T-helper 9 cell (primary cell): ENCODE measurements around the gene HCN2.
"Not testable (repeated sequence)": the region's sequence is repeated elsewhere in the genome, so short reads cannot be mapped to it uniquely, and the experiment has no call there.

Experiments
- DNase-seq: peaks from one replicate; pipeline ENCODE4 v3.0.0-alpha.2; 2020

Gene HCN2

DNA sequence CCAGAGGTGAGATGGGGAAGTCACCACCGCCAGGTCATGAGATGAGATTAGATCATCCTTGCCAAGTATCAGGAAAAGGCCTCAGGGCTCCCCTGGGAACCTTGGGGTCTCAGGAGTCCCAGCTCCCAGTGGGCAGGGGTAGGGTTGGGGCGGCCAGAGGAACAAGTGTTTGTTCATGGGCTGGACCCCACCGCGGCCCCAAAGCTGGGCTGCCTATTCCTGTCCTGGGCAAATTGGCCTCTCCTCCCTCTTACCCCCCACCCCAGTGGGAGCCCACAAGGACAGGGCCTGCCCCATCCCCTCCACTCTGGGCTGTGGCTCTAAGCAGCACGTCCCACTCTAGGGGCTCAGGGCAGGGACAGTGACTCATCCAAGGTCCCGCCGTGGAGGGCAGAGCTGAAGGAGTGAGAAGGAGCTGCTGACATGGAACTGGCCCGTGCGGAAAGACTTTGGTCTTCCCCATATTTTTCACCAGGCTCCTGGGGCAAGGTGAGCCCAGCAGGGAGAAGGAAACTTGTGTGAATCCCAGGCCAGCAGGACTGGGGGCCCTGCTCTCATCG is 4.0 kb upstream of the HCN2 start:
- DNase-seq: no peak

DNA sequence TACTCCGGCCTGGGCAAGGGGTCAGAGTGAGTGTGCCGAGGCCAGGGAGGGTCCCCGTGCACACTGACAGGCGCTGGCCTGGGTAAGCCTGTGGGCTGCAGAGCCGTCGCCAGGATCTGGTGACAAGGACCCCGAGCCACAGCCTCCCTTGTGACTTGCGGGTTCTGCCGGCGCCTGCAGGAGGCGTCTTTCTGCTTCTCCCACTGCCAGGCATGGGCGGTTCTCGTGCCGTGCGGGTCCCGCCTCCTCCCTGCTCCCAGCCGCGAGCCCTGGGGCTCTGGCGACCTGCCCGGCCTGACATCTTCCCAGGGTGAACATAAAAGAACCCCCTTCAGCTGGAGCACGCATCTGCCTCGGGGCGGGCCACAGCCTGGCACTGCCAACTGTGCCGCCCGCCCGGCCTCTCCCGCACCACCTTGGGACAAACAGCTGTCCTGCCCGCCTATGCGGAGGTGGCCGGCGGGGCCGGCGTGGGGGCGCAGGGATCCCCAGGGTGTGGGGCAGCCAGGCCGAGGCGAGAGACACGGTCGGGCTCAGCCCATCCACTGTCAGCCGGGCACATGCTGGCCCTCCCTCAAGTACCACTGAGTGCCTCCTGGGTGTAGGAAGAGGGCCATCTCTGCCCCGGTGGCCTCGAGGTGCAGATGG is 1.5 kb upstream of the HCN2 start:
- peak; percentile 51 for DNase-seq

DNA sequence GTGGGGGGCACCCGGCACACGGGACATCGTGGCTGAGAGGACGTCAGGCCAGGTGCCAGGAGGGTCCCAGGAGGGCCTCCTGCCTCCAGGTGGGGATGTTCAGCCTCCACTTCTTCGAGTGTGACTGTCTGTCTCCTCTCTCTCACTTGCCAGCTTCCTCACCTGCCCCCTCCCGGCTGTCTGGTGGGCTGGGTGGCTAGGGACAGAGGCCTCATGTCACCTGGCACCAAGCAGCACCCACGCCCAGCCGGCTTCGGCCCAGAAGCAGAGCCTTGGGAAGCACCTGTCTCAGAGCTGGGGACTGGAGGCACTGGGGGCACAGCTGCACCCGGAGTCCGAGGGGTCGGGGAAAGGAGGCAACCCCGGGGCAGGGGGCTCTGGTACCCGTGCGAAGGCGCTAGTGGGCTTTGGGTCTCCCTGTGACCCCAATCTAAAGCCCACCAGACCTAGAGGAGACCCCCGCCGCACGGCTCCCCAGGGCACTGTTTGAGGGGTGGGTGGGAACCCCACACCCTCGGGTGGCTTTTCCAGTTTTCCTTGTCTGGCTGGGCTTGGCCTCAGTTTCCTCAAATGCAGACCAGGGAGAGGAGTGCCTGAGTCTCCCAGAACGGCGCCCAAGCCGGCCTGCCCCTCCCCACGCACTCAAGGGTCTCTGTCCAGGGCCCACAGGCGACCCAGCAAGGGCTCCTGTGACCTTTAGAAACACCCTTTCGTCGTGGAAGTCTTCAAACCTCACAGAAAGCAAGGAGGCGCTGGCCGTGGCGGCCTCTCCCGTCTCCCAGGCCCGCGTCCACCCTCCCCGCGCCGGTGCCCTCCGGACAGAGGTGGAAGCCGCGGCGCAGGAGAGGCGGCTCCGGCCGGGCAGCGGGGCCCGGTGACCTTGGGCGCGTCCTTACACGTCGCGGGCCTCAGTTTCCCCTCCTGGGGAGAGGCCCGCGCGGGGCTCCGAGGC is 664 bp upstream of the HCN2 start:
- DNase-seq: no peak

DNA sequence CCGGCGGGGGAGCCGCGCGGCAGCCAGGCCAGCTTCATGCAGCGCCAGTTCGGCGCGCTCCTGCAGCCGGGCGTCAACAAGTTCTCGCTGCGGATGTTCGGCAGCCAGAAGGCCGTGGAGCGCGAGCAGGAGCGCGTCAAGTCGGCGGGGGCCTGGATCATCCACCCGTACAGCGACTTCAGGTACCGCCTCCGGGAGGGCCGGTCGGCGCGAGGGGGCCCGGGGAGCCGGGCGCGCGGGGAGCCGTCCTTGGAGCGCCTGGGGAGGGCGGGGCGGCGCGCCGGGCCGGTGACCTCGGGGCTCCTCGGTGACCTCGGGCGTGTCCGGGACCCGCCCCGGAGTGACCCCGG is 690 bp downstream of the HCN2 start:
- no peak for DNase-seq

DNA sequence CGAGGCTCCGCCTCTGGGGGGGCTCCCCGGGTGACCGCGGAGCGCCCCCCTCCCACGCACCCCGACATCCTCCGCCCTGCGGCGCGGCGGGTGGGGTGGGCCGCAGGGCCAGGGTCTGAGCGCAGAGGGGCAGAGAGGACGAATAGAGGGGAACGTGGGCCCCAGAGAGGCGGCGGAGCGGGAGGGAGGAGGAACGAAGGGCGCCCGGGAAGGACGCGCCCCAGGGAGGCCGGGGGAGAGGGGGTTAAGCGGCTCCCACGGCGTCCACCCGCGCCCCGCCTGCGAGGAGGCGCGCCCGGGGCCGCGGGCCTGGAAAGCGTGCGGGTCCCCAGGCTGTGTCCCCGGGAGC is 1.0 kb downstream of the HCN2 start:
- no peak for DNase-seq

DNA sequence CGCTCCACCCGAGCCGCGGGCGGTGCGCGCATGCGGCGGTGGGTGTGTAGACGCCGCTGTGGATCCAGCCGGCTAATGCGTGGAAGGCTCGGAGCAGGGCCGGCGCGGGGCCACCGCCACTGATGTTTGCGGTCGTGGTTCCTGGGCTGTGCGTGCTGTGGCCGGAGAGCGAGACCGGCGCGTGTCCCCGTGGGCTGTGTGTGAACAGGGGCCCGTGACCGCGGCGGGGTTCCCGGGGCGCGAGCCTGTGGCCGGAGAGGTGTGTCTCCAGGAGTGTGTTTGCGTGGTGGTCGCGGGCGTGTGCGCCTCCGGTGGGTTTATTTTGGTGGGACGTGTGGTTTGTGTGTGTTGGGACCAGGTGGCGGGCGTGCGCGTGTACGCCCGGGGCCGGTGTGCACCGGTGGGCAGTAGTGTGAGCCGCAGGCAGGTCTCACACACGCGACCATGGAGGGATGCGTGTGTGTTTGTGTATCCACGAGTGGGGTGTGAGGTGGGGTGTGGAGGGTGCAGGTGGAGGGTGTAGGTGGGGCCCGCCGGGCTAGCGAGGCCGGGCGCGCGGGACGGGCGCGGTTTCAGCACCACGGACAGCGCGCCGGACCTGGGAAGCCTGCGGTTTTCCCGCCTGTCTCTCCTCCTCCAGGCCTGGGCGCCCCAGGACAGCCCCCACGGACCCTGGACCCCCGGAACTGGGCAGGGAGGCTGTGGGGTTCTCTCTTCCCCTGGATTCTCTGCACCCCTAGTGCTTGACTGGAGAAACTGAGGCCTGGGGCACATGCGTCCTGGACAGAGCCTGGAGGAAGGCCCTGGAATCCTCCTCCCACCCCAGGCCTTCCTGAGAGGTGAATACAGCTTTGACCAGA is 1.6 kb downstream of the HCN2 start:
- DNase-seq: no peak

DNA sequence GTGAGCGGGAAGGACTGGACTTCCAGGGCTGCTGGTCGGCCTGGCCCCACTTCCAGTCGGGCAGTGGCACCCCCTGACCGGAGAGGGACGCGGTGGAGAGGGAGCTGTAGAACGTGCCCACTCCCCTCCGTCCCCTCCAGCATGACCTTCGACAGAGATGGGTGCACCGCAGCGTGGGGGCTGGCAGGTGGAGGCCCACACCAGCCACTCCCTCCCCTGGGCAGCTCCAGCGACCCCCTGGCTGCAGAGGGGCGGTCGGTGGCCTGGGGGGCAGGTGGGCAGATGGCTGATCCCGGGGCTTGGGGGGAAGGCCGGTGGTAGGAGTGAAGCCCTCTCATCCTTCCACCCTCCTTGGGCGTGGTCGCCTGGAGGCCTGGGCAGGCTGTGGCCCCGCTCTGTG is 2.4 kb downstream of the HCN2 start:
- DNase-seq: no peak

DNA sequence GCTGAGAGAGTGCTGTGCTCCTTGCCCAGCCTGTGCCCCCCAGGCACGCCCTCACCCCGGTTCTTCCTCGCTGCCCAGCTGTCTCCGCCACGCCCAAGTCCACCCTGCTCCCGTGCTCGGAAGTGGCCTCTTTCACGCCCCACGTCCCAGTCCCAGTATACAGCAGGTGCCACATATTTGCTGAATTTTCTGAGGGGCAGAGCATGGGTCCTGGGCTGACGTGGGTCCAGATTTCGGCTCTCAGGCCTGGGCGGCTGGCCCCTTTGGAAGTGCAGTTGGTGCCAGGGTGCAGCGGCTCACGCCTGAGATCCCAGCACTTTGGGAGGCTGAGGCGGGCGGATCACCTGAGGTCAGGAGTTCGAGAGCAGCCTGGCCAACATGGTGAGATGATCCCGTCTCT is 3.4 kb downstream of the HCN2 start:
- DNase-seq: no peak

DNA sequence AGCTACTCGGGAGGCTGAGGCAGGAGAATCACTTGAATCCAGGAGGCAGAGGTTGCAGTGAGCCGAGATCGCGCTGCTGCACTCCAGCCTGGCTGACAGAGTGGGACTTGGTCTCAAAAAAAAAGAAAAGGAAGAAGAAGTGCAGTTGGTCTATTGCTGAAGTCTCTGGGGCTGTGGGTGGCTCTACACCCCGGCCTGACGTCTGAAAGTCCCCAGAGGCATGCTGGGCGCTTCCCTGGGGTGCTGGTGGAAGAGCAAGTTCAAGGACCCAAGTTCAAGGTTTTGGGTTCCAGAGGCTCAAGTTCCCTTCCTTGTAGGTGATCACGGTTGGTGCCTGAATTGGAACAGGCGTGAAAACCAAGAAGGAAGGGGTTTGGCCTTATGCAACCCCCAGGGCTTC is 3.8 kb downstream of the HCN2 start:
- DNase-seq: no peak

DNA sequence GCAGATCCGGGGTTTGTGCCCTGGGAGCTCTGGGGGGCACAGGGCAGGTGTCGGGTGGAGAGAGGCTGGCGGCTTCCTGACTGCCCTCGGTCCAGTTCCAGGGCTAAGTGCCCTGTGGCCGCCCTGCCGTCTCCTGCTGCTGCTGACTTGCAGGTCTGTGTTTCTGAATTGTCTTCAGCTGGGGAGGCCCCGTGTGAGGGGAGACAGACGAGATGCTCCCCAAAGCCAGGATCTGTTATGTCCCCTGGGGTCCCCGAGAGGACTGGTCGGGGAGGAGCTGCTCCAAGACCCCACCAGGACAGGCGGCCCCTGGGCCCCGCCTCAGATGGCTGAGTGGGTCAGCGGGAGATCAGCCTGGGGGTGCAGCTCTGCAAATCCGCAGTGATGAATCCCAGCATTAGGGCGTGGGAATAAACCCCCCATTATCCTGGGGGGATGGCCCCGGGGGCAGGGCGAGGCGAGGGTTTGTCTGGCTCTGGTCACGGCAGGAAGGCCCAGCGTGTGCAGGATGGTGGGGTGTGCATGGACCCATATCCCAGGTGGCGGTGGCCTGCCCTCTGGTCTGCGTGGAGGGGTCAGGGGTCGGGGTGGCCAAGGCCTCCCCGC is 4.7 kb downstream of the HCN2 start:
- DNase-seq: no peak

DNA sequence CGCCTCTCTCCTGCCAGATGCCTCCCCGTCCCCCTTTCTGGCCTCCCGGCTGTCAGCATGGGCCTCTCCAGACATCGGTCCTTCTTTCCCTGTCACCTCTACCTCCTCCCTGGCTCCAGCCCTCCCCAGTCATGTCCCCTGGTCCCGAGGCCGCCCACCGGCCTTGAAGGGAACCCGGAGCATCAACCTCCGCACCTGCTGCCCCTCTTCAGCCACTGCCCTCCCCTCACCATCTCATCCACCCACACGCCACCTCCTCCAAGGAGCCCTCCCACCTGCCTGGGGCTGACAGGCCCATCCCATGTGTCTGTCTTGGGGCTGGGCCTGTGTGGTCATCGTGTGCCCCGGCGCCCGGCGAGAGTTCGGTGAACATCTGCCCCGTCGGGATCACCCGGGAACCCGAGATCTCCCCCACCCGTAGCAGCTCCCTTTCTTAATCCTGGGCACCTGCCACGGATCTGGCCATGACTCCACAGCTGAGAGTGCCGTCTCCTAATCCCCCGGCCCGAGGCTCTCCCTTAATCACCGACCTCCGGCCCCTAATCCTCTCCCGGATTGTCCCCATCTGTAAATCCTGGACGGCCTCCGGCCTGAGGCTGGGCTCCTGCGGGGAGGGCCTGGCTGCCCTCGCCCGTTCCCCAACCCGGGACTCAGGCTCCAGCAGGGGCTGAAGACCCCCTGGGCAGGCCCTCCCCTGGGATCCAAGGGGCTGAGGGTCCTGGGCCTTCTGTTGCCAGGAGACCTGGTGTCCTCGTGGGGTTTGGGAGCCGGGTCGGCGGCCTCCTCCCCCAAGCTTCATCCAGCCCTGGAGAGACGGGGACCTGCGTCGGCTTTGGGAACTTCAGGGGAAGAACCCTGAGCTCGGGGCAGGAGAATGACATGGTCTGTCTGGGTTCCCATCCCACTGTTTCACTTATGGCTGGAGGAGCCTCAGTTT is 5.9 kb downstream of the HCN2 start:
- no peak for DNase-seq

DNA sequence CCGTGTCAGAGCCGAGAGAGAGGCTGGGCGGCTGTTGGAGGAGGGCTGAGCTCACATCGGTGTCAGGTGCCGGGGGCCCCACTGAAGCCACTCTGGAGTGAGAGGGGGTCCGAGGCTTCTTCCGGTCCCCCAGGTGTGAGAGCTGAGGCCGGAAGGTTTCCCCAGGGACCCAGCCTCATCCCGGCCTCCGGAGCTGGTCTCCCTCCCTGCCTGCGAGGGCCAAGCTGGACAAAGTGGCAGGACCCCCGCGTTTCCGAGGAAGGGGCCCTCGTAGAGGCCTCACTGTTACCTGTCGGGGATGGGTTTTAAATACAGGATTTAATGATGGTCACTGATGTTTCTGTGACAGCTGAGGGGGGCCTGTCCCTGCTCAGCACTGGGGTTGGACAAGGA is 6.6 kb downstream of the HCN2 start:
- DNase-seq: no peak

DNA sequence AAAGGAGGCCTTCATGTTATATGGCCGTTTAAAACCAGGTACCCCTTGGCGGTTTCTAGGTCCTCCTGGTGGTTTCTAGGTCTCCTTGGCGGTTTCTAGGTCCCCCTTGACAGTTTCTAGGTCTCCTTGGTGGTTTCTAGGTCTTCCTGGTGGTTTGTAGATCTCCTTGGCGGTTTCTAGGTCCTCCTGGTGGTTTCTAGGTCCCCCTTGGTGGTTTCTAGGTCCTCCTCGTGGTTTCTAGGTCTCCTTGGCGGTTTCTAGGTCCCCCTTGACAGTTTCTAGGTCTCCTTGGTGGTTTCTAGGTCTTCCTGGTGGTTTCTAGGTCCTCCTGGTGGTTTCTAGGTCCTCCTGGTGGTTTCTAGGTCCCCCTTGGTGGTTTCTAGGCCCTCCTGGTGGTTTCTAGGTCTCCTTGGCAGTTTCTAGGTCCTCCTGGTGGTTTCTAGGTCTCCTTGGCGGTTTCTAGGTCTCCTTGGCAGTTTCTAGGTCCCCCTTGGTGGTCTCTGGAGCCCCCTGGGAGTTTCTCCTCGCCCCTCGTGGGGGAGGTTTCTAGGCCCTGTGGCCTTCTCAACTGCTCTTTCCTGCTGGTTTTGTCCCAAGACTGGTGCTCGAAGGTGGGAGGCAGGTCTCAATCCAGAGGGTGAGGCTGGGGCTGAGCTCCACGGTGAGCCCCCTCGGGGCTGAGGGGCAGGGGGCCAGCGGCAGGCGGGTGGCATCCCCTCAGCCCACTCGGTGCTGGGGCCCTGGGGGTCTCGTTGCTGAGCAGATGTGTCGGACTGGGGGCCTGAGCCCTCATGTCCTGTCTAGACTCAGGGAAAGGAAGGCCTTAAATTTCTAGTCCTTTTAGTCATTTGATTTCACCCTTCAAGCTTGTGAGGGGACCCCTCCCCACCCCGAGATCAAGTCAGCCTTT is 8.0 kb downstream of the HCN2 start:
- no peak for DNase-seq

DNA sequence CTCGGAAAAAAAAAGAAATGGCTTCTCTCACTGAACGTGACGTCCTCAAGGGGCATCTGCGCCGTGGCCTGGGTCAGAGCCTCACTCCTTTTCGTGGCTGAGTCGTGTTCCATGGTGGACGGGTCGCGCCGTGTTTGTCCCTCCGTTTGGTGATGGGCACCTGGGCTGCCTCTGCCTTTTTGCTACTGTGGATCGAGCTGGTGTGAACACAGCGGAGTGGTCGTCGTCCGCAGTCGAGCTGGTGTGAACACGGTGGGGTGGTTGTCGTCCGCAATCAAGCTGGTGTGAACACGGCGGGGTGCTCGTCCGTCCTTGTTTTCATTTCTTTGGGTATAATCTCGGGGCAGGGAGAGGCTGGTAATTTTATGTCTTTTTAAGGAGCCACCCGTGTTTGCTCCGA is 11.6 kb downstream of the HCN2 start:
- no peak for DNase-seq

DNA sequence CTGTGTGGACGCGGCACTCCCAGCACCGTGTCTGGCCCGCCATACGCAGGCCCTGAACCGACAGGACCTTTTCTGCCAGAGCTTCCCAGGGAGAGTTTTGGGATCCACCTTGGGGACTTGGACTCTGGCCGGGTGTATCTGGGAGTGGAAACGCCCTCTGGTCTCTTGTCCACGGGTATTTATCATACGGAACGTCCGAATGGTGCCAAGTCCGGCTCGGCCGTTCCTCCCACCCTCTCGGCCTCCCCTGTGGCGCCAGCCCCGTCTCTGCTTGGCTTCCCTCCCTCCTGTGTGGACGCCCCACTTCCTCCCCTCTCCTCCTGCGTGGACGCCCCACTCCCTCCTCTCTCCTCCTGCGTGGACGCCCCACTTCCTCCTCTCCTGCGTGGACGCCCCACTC is 12.1 kb downstream of the HCN2 start:
- no peak for DNase-seq

DNA sequence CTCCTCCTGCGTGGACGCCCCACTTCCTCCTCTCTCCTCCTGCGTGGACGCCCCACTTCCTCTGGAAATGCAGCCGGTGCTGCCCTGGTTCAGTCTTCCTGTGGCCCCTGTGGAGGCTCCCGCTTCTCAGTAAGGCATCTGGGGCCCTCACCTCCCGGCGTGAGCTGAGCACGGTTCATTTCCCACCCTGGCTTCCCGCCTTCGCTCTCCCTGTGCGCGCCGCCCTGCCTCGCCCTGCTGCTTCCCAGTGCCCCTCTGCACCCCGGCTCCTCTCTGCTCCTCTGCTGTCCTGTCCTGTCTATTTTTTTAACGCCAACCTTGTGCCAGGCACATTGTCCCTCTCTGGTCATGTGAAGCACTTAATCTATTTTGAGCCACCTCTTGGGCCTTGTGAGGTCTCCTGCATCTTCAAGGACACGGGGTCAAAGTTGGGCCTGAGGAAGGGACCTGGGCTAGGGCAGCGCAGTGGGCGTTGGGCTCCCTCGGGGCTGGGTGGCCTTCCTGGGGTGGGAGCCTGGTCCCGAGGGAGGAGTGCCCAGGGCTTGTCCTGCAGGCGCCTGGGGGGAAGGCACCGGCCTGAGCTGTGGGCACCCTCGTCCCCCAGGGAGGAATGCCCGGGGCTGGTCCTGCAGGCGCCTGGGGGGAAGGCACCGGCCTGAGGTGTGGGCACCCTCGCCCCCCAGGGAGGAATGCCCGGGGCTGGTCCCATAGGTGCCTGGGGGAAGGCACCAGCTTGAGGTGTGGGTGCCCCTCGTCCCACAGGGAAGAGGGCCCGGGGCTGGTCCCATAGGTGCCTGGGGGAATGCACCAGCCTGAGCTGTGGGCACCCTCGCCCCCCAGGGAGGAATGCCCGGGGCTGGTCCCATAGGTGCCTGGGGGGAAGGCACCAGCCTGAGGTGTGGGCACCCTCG is 13.0 kb downstream of the HCN2 start:
- no peak for DNase-seq

DNA sequence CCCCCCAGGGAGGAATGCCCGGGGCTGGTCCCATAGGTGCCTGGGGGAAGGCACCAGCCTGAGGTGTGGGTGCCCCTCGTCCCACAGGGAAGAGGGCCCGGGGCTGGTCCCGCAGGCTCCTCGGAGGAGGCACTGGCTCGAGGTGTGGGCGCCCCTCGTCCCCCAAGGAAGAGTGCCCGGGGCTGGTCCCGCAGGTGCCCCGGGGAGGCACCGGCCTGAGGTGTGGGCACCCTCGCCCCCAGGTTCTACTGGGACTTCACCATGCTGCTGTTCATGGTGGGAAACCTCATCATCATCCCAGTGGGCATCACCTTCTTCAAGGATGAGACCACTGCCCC is 13.6 kb downstream of the HCN2 start:
- DNase-seq: not testable (repeated sequence)

DNA sequence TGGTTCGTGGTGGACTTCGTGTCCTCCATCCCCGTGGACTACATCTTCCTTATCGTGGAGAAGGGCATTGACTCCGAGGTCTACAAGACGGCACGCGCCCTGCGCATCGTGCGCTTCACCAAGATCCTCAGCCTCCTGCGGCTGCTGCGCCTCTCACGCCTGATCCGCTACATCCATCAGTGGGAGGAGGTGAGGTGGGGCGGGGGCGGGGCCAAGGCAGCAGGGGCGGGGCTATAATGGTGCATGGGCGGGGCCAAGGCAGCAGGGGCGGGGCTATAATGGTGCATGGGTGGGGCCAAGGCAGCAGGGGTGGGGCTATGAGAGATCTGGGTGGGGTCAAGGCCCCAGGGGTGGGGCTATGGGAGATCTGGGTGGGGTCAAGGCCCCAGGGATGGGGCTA is 14.1 kb downstream of the HCN2 start:
- DNase-seq: not testable (repeated sequence)

DNA sequence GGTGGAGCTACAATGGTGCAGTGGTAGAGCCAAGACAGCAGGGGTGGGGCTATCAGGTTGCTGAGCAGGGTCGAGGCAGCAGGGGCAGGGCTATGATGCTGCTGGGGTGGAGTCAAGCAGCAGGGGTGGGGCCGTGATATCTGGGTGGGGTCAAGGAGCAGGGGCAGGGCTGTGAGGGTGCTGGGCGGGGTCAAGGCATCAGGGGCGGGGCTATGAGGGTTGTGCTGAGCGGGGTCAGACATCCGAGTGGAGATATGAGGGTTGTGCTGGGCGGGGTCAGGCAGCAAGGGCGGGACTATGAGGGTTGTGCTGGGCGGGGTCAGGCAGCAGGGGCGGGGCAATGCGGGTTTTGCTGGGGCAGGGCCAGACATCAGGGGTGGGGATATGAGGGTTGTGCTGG is 14.7 kb downstream of the HCN2 start:
- DNase-seq: no peak
